ENCODE measurements around the gene SENP8. TPM values are rescaled to one million over a fixed set of nuclear protein-coding genes. Genes with fewer than 3 reads are reported as not detected.
A peak's percentile ranks its signal among the peaks of the same experiment; 100 is the strongest.

Gene SENP8
- total RNA-seq, 1 experiment from 2014 or later: 2.0 TPM

DNA sequence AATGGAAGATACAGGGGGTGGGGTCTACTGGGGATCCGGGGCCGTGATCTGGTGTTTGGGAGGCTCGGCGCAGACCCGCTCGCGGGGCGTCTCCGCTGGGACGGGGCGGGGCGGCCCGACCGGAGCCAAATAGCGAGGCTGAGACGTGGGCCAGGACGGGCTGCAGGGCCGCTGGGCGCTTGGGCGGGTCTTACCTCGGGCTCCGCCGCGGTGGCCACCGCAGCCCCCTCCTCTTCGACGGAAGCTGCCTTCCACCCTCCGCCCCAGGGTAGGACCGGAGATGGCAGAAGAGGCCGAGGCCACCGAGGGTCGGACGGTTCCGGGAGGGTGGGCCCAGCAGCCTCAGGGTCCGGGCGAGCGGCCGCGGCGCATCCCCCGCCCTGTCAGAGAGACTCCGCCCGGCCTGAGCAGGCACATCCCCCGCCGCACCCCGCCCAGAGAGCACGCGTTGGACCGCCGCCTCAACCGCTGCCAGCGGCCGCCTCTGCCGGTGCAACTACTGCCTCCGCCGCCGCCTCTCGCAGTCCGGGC is 652 bp upstream of the SENP8 start:
- H3K4me1 ChIP-seq (ENCODE audit: insufficient read depth, low read length, poor library complexity, severe bottlenecking): peaks cover 9% of the 10 kb centered on the region
- peak overlapping the region; percentile 94 for H3K27ac ChIP-seq (ENCODE audit: low read depth, low read length, poor library complexity, severe bottlenecking)
- intact Hi-C loops (cut with micrococcal nuclease; ENCODE audit: unreplicated experiment): no loop called here
- ChIA-PET CTCF (interaction anchor here (0.5 kb wide), 1 partner anchor 344 kb away, joined by 4 read pairs; no protein-coding TSS in a partner anchor), POLR2A (ENCODE audit: low non-redundant PET) (no interaction called here)
- BruUV-seq (replicated peaks): no TSS peak
- peak overlapping the region; percentile 94 for H3K4me3 ChIP-seq (ENCODE audit: low read depth, low read length, poor library complexity, severe bottlenecking)
- no peaks in the 10 kb centered on the region for H3K36me3 ChIP-seq (ENCODE audit: insufficient read depth, low read length, poor library complexity, severe bottlenecking)
- DNase-seq (ENCODE audit: low spot score): peak; percentile 68
- no peaks in the 10 kb centered on the region for H3K9me3 ChIP-seq (ENCODE audit: low read depth, low read length, poor library complexity, severe bottlenecking)
- TF ChIP-seq EZH2 (IDR thresholded peaks at IDR 0.05; ENCODE audit: borderline replicate concordance, low read depth, low read length, poor library complexity, severe bottlenecking): no peak
- TF ChIP-seq, protein P1, sequence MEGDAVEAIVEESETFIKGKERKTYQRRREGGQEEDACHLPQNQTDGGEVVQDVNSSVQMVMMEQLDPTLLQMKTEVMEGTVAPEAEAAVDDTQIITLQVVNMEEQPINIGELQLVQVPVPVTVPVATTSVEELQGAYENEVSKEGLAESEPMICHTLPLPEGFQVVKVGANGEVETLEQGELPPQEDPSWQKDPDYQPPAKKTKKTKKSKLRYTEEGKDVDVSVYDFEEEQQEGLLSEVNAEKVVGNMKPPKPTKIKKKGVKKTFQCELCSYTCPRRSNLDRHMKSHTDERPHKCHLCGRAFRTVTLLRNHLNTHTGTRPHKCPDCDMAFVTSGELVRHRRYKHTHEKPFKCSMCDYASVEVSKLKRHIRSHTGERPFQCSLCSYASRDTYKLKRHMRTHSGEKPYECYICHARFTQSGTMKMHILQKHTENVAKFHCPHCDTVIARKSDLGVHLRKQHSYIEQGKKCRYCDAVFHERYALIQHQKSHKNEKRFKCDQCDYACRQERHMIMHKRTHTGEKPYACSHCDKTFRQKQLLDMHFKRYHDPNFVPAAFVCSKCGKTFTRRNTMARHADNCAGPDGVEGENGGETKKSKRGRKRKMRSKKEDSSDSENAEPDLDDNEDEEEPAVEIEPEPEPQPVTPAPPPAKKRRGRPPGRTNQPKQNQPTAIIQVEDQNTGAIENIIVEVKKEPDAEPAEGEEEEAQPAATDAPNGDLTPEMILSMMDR (conservative IDR thresholded peaks at IDR 0.05; ENCODE audit: low read depth, low read length): no peak
- no peaks in the 10 kb centered on the region for H3K27me3 ChIP-seq (replicated peaks; ENCODE audit: insufficient read depth, low read depth, low read length, poor library complexity)

DNA sequence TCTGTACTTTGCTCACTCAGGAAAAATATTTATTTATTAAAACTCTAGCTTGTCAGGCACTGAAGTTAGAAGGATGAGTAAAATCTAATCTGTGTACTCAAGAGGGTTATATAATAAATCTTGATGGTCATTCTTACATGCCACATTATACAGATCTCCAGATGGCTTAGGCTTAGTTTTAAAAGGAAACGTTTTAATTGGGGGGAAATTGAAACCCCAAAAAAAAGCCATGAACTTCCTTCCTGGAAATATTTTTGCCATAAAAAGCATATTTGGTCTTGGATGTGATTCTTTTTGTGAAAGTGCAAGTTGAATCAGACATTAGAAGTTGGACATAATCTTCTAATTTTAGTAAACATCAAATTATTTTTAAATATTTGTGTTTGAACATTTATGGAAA is 6.0 kb downstream of the SENP8 start:
- BruUV-seq (replicated peaks): no TSS peak
- peak; percentile 56 for DNase-seq (ENCODE audit: low spot score)
- ChIA-PET POLR2A (ENCODE audit: low non-redundant PET) (no interaction called here), CTCF (no interaction called here)
- Histone ChIP-seq H3K36me3 (ENCODE audit: insufficient read depth, low read length, poor library complexity, severe bottlenecking) (no peaks in the 10 kb centered on the region), H3K9me3 (ENCODE audit: low read depth, low read length, poor library complexity, severe bottlenecking) (no peaks in the 10 kb centered on the region), H3K27ac (ENCODE audit: low read depth, low read length, poor library complexity, severe bottlenecking) (no peak overlapping the region), H3K4me3 (ENCODE audit: low read depth, low read length, poor library complexity, severe bottlenecking) (no peak overlapping the region), H3K27me3 (replicated peaks; ENCODE audit: insufficient read depth, low read depth, low read length, poor library complexity) (no peaks in the 10 kb centered on the region), H3K4me1 (ENCODE audit: insufficient read depth, low read length, poor library complexity, severe bottlenecking) (peaks cover 11% of the 10 kb centered on the region)
- TF ChIP-seq, protein P1 (conservative IDR thresholded peaks at IDR 0.05; ENCODE audit: low read depth, low read length): no peak
- TF ChIP-seq EZH2 (IDR thresholded peaks at IDR 0.05; ENCODE audit: borderline replicate concordance, low read depth, low read length, poor library complexity, severe bottlenecking): no peak
- intact Hi-C loops (cut with micrococcal nuclease; ENCODE audit: unreplicated experiment): no loop called here

DNA sequence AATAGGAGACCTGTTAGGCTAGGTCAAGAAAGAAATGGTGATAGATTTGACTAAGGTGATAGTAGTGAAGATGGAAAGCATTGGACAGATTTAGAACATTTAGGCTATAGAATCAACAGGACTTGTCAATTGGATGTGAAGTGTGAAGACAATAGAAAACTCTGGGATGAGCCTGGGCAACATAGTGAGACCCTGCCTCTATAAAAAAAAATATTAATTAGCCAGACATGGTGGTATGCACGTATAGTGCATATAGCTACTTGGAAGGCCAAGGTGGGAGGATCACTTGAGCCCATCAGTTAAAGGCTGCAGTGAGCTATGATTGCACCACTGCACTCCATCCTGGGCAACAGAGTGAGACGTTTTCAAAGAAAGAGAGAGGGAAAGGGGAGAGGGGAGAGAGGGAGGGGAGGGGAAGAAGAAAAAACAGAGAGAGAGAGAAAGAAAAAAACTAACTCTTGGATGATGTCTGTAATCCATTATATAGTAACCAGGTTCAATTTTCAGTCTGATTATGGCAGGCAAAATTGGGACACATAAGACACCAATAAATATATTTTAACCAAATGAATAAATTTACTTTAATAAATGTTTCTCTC is 9.6 kb downstream of the SENP8 start:
- Histone ChIP-seq H3K4me3 (ENCODE audit: low read depth, low read length, poor library complexity, severe bottlenecking) (no peak overlapping the region), H3K27ac (ENCODE audit: low read depth, low read length, poor library complexity, severe bottlenecking) (no peak overlapping the region), H3K36me3 (ENCODE audit: insufficient read depth, low read length, poor library complexity, severe bottlenecking) (no peaks in the 10 kb centered on the region), H3K9me3 (ENCODE audit: low read depth, low read length, poor library complexity, severe bottlenecking) (no peaks in the 10 kb centered on the region), H3K27me3 (replicated peaks; ENCODE audit: insufficient read depth, low read depth, low read length, poor library complexity) (no peaks in the 10 kb centered on the region), H3K4me1 (ENCODE audit: insufficient read depth, low read length, poor library complexity, severe bottlenecking) (peaks cover 11% of the 10 kb centered on the region)
- POLR2A ChIA-PET (ENCODE audit: low non-redundant PET): interaction anchor here (0.5 kb wide), 1 partner anchor 435 kb away, joined by 6 read pairs; no protein-coding TSS in a partner anchor
- no TSS peak for BruUV-seq (replicated peaks)
- no peak for DNase-seq (ENCODE audit: low spot score)
- CTCF ChIA-PET: no interaction called here
- no peak for TF ChIP-seq EZH2 (IDR thresholded peaks at IDR 0.05; ENCODE audit: borderline replicate concordance, low read depth, low read length, poor library complexity, severe bottlenecking)
- TF ChIP-seq, protein P1 (conservative IDR thresholded peaks at IDR 0.05; ENCODE audit: low read depth, low read length): no peak
- intact Hi-C loops (cut with micrococcal nuclease; ENCODE audit: unreplicated experiment): no loop called here

All from A673 (cell line).